Testis (tissue), 5 donors: ENCODE measurements around the gene DAZ3. TPM values are rescaled to one million over a fixed set of nuclear protein-coding genes. Genes with fewer than 3 reads are reported as not detected.
"Not testable (repeated sequence)": the region's sequence is repeated elsewhere in the genome, so short reads cannot be mapped to it uniquely, and the experiment has no call there.

Experiments used
- DNase-seq: peaks from one replicate; pipeline ENCODE4 v3.0.0-alpha.2; 2019
- H3K27ac ChIP-seq, 2 donors: fragments of 200-600 bp; sonication (generic); one replicate each; pipeline ENCODE4 v1.5.1; 2019
- H3K27me3 ChIP-seq: fragments of 200-600 bp; sonication (generic); one replicate; pipeline ENCODE4 v1.5.1; 2019
- H3K36me3 ChIP-seq: fragments of 200-600 bp; sonication (generic); one replicate; pipeline ENCODE4 v1.5.1; 2017; ENCODE audit warnings: low read depth; ENCODE audit errors: missing control alignments
- H3K4me1 ChIP-seq: fragments of 200-600 bp; sonication (generic); one replicate; pipeline ENCODE4 v1.5.1; 2019
- H3K4me3 ChIP-seq, 2 donors: fragments of 200-600 bp; sonication (generic); one replicate each; pipeline ENCODE4 v1.5.1; 2017 to 2019
- H3K9me3 ChIP-seq: fragments of 200-600 bp; sonication (generic); one replicate; pipeline ENCODE4 v1.5.1; 2017
- WGBS, 2 donors: methylation state at CpG; one replicate each; pipeline ENCODE4 v1.1.5; 2018; 5-methylcytosine and 5-hydroxymethylcytosine counted together
- intact Hi-C: fragments of 100-400 bp; cut with DNase I; formaldehyde crosslinking; loops from one replicate; pipeline ENCODE4 v1.15.1; 2023; ENCODE audit warnings: low total_unique reads
- long read RNA-seq, 2 donors: transcript quantifications; one replicate each; lab custom pipeline, GENCODE V29; 2026
- polyA plus RNA-seq: library from polyadenylated mRNA; stranded (reverse); fragments of 350-450 nt; fragmentation: Illumina TruSeq; extraction: RNeasy Lipid Tissue Mini Kit (QIAGEN cat#74804); gene quantifications from one replicate; pipeline ENCODE4 v1.2.3, GENCODE V29; 2014; ENCODE audit warnings: low read depth, low replicate concordance; ENCODE audit not compliant: insufficient read depth
- total RNA-seq, 2 donors: library from RNA; depleted of rRNA; stranded (reverse); fragments of >200 nt; gene quantifications; one replicate each; pipeline ENCODE4 v1.2.3, GENCODE V29; 2016

The DAZ3 gene
- total RNA-seq, result 1 to 10 TPM in 1 of 2 donors, under 1 TPM in 1; 0.68 to 8.8 TPM
- 4.4 TPM for polyA plus RNA-seq
- long read RNA-seq, donor 1, result 0 reads
- long read RNA-seq, donor 2, result 0 reads

GRCh38 chrY:24813293-24813692, at the start of gene DAZ3:
TSS of gene DAZ3 (minus strand) at chrY:24813393. CDS start at chrY:24813185, 208 bp downstream.
- not testable (repeated sequence) for H3K9me3 ChIP-seq, DNase-seq

DNA sequence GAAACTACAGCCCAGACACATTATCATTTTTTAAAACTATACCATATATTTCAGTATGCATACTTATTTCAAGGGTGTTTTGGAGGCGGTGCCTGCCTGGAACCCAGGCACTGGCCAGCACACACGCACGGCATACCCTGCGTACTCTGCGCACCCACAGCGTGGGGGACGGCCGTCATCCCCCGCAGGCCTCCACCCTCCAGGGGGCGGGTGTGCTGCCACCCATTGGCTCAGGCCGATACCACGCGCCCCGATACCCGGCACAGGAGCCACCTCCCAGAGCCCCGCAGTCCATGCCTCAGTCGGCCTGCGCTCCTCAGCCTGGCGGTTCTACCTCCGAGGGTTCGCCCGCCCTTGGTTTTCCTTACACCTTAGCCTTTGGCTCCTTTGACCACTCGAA, 20.4 kb upstream of the DAZ3 start, which contains the start of gene DAZ4:
Gene DAZ4 (plus strand): TSS at position 301 of the 400 bp plus-strand sequence. CDS start 208 bp downstream, outside the sequence.
- no CpG with 5 or more reads among the region's 23 CpGs for WGBS, 2 donors
- DNase-seq, result peak; percentile 12
- H3K9me3 ChIP-seq, intact Hi-C loops, H3K4me3 ChIP-seq, H3K27me3 ChIP-seq, H3K4me1 ChIP-seq, H3K36me3 ChIP-seq, H3K27ac ChIP-seq: not testable (repeated sequence)

More at GRCh38 chrY:24813293-24813692, at the start of gene DAZ3:
- H3K4me1 ChIP-seq, H3K27me3 ChIP-seq, H3K27ac ChIP-seq, intact Hi-C loops, H3K4me3 ChIP-seq, H3K36me3 ChIP-seq: not testable (repeated sequence)
- no CpG with 5 or more reads among the region's 23 CpGs for WGBS, 2 donors

GRCh38 chrY:24825069-24825468, 11.9 kb upstream of the DAZ3 start:
- DNase-seq, intact Hi-C loops, H3K4me3 ChIP-seq, H3K9me3 ChIP-seq, H3K36me3 ChIP-seq, H3K4me1 ChIP-seq, H3K27me3 ChIP-seq, H3K27ac ChIP-seq: not testable (repeated sequence)
- WGBS, 2 donors, result no CpG with 5 or more reads among the region's 4 CpGs

DNA sequence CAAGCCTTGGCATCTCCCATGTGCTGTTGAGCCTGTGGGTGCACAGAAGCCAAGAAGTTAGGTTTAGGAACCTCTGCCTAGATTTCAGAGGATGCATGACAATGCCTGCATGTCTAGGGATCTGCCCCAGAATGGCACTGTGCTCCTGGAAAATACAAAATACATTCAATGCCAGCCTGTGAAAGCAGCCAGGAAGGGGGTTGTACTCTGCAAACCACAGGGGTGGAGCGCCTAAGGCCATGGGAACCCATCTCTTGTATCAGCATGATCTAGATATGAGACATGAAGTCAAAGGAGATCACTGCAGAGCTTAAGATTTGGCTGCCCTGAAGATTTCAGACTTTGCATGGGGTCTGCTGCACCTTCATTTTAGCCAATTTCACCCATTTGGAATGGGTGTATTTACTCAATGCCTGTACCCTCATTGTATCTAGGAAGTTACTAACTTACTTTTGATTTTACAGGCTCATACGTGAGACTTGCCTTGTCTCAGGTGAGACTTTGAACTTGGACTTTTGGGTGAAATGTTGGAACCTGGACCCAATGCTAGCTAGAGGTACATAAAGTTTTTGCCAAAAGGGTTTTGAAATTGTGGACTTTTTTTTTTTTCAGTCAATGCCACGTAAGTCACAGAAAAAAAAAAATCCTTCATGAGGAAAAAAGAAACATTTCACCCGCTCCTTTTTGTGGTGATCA, 11.1 kb upstream of the DAZ3 start:
- DNase-seq, H3K9me3 ChIP-seq, H3K27me3 ChIP-seq, intact Hi-C loops, H3K4me3 ChIP-seq, H3K36me3 ChIP-seq, H3K27ac ChIP-seq, H3K4me1 ChIP-seq: not testable (repeated sequence)
- 61 to 63% methylated on average over 2 of the region's 4 CpGs for WGBS, 2 donors

DNA sequence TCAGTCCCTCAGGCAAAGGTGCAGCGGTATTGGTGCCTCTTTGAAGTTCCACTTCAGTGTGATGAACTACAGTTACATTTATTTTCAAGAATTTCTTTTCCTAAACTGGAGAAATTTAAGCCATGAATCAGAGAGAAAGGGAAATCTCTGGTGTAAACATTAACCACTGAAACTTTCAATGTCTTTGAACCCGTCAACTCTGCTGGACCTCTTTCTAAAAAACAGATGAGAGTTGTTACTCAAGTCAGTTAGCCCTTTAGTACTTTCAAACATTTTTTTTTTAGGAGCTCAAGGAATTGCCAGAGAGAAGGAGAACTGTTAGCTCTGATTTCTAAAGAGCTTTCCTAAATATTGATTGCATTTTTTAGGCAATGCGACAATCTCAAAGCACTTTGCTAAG, 8.6 kb upstream of the DAZ3 start:
- H3K4me3 ChIP-seq, H3K27me3 ChIP-seq, H3K27ac ChIP-seq, H3K36me3 ChIP-seq, H3K4me1 ChIP-seq, DNase-seq, H3K9me3 ChIP-seq, intact Hi-C loops: not testable (repeated sequence)
- WGBS, 2 donors, result no CpG with 5 or more reads among the region's 3 CpGs

Other genes with a start within 250 kb of the DAZ3 start
- gene BPY2B, start 195.4 kb downstream of the DAZ3 start, total RNA-seq, result under 1 TPM in 1 of 2 donors, not detected in 1; 0.87 TPM
- gene BPY2B, start 195.4 kb downstream of the DAZ3 start, polyA plus RNA-seq, result 2.7 TPM
- 1 to 10 TPM; 2.0 to 9.8 TPM for gene DAZ4, start 20.5 kb upstream of the DAZ3 start, total RNA-seq
- 1.4 TPM for gene DAZ4, start 20.5 kb upstream of the DAZ3 start, polyA plus RNA-seq
- gene BPY2C, start 238.7 kb upstream of the DAZ3 start, total RNA-seq, result under 1 TPM in 1 of 2 donors, not detected in 1; 0.87 TPM
- gene BPY2C, start 238.7 kb upstream of the DAZ3 start, polyA plus RNA-seq, result not detected